Spleen (tissue), 7 donors: ENCODE results near the gene UPK1B.

ENCODE experiments used
- POLR2A ChIP-seq, 3 donors: fragments of 450-650 bp; IDR thresholded peaks; one replicate each; pipeline ENCODE4 v1.5.1; 2017; ENCODE audit warnings: antibody characterized with exemption in 3 of 3, mild to moderate bottlenecking in 1 of 3
- TF ChIP-seq, protein P1 (sequence below), 11 experiments: fragments of 200-600 bp in 7 of 11; fragments of 450-650 bp in 4 of 11; sonication (generic) in 4 of 11; IDR thresholded peaks in 8 of 11; conservative IDR thresholded peaks in 3 of 11; 1 replicate in 7 of 11; 2 replicates in 4 of 11; pipeline versions ENCODE4 v1.4.0 to v1.8.0; 2016 to 2021; ENCODE audit warnings: antibody characterized with exemption in 11 of 11, inconsistent platforms in 4 of 11, mild to moderate bottlenecking in 1 of 11
- donor health status: DM: no; HTN: no; CAD: no; lungs with moderate emphysema.
- donor health status: DM: no; HTN: no; CAD: no.
- donor health status: DM: no; HTN: no; CAD: no.

DNA sequence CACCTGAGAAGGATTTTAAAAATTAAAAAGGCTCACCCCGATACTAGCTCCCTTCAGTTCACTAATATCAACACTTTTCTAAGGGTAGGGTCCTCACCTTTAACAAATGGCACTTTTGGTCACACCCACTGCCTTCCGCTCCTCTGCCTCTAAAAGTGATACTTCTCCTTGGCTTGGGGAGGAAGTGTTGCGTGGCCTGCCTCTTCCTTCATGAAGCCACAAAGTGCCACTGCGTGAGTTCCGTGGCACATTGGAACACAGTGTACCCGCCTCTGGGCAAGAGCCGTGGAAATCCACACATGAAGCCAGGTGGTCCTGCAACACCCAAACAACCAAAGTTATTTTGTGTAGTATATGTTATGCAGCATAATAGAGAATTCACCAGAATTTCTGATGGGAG, 63.4 kb downstream of the UPK1B start:
- no peak for TF ChIP-seq POLR2A (IDR thresholded peaks at IDR 0.05)
- TF ChIP-seq, protein P1, sequence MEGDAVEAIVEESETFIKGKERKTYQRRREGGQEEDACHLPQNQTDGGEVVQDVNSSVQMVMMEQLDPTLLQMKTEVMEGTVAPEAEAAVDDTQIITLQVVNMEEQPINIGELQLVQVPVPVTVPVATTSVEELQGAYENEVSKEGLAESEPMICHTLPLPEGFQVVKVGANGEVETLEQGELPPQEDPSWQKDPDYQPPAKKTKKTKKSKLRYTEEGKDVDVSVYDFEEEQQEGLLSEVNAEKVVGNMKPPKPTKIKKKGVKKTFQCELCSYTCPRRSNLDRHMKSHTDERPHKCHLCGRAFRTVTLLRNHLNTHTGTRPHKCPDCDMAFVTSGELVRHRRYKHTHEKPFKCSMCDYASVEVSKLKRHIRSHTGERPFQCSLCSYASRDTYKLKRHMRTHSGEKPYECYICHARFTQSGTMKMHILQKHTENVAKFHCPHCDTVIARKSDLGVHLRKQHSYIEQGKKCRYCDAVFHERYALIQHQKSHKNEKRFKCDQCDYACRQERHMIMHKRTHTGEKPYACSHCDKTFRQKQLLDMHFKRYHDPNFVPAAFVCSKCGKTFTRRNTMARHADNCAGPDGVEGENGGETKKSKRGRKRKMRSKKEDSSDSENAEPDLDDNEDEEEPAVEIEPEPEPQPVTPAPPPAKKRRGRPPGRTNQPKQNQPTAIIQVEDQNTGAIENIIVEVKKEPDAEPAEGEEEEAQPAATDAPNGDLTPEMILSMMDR (IDR thresholded peaks at IDR 0.05 in 8 of 11, conservative IDR thresholded peaks at IDR 0.05 in 3 of 11) = no peak
